ENCODE results near the gene RAB33A. TPM values are rescaled to one million over a fixed set of nuclear protein-coding genes. Genes with fewer than 3 reads are reported as not detected.

RAB33A gene
- total RNA-seq, 3 donors from 2014 or later, result 10.6 to 13.6 (median 11.0) TPM

DNA sequence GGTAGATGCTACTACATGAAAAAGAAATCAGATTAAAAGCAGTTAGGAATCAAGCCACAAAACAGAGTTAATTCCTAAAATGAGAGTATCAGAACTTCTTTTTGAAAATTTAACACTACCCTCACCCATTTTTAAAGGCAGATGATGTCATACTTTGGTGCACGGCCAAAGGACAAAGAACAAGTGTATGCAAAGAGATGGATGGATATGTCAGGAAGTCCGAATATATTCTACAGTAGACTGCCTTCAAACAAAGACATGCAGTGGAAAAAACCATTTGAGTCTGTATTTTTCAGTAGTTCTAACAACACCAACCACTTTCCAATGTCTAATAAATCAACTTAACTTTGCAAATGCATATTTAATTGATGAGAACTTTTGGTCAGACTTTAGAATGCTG is 8.4 kb upstream of the RAB33A start:
- H3K9me3 Mint-ChIP-seq, result no peaks in the 10 kb centered on the region
- no peak for ATAC-seq
- no peaks in the 10 kb centered on the region for H3K36me3 Mint-ChIP-seq (ENCODE audit: insufficient read depth)
- H3K27me3 Mint-ChIP-seq (ENCODE audit: low read depth), result no peaks in the 10 kb centered on the region
- peak overlapping the region; percentile 51 for H3K4me3 Mint-ChIP-seq
- peaks cover 34% of the 10 kb centered on the region for H3K4me1 Mint-ChIP-seq (ENCODE audit: low read depth)
- no peak for DNase-seq

DNA sequence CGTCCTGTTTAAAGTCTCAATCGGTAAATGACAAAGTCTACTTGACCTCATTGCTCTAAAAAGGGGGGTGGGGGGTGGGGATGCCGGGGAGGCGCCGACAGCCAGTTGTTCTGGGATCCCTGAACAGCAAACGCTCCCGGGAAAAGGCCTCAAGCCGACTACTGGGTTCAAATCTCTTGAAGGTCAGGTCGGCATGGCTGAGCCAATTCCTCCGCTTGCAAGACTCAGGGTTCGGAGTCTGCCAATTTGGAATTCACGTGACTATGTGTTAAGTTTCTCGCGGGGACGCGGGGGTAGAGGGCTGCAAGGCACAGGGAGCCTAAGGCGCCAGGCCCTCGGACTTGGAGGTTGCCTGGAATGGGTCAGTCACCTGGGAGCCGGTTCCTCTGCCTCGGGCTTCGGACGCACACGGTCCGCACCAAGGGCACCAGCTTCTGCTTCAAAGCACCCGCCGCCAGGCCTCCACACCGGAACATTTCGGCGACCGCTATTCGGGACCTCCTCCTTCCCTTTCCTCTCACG is 6.5 kb upstream of the RAB33A start:
- H3K4me3 Mint-ChIP-seq, result peak overlapping the region; percentile 95
- no peaks in the 10 kb centered on the region for H3K27me3 Mint-ChIP-seq (ENCODE audit: low read depth)
- ATAC-seq (peak; percentile 19 to 21), DNase-seq (no peak)
- H3K9me3 Mint-ChIP-seq, result no peaks in the 10 kb centered on the region
- H3K4me1 Mint-ChIP-seq (ENCODE audit: low read depth), result peaks cover 23% of the 10 kb centered on the region
- no peaks in the 10 kb centered on the region for H3K36me3 Mint-ChIP-seq (ENCODE audit: insufficient read depth)

DNA sequence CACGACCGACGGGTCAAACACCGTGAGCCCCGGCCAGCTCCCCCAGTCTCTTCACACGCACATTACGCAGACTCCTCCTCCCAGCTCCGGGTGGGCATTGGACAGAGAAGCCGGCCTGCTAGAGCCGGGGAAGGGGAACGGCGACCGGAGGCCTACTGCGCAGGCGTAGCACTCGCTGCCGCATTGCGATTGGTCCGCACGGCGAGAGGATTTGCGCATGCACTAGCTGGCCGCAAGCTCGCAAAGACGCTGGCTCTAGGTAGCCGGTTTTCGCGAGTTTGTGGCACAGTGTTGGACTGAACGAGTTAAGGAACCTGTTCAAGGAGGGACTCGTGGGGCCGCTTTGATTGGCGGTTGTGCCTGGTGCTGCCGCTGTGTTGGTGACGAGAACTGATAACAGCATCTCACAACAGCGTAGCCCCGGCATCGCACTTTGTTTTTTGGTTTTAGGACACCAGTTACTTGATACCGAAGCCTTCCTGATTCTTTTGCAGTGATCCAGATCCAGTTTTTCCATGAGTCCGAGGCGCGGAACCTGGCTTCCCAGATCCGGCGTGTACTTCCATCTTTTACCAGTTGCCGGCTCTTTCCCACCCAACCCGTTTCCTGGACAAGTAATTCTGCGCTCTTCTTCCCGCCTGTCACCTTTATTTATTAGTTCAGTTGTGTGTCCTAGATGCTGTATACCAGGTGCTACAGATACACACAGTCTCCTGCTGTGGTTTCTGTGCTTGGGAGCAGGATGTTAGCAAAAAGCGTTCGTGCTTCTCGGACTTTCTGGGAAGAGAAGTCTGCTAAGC is 5.9 kb upstream of the RAB33A start, which contains the start of gene AIFM1:
Gene AIFM1 (minus strand): TSS at position 139 of the 800 bp plus-strand sequence. CDS start 185 bp downstream, outside the sequence.
- no peaks in the 10 kb centered on the region for H3K27me3 Mint-ChIP-seq (ENCODE audit: low read depth)
- H3K36me3 Mint-ChIP-seq (ENCODE audit: insufficient read depth), result no peaks in the 10 kb centered on the region
- H3K4me3 Mint-ChIP-seq, result peak within 1 kb of the TSS; percentile 95
- ATAC-seq (peak; percentile 93), DNase-seq (peak; percentile 77)
- peaks cover 24% of the 10 kb centered on the region for H3K4me1 Mint-ChIP-seq (ENCODE audit: low read depth)
- H3K9me3 Mint-ChIP-seq, result no peaks in the 10 kb centered on the region

DNA sequence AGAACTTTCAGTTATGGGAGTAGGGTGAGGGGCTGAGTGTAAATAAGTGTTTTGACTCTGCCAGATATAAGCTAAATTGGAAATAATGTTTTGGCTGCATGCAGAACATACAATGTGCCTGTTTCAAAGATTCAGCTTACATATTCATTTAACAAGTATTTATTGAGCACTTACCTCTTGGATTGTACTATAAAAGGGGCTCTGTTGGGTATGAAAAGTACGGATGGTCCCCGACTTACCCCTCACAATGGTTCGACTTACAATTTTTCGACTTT is 5.3 kb upstream of the RAB33A start:
- Mint-ChIP-seq H3K36me3 (ENCODE audit: insufficient read depth) (no peaks in the 10 kb centered on the region), H3K9me3 (no peaks in the 10 kb centered on the region), H3K27me3 (ENCODE audit: low read depth) (no peaks in the 10 kb centered on the region), H3K4me1 (ENCODE audit: low read depth) (peaks cover 24% of the 10 kb centered on the region), H3K4me3 (peak overlapping the region; percentile 95)
- DNase-seq, result no peak
- no peak for ATAC-seq

GRCh38 chrX:130167040-130167439 is 4.7 kb upstream of the RAB33A start:
- Mint-ChIP-seq H3K4me1 (ENCODE audit: low read depth) (peaks cover 24% of the 10 kb centered on the region), H3K4me3 (peak overlapping the region; percentile 95), H3K9me3 (no peaks in the 10 kb centered on the region), H3K27me3 (ENCODE audit: low read depth) (no peaks in the 10 kb centered on the region), H3K36me3 (ENCODE audit: insufficient read depth) (no peaks in the 10 kb centered on the region)
- no peak for ATAC-seq
- no peak for DNase-seq

DNA sequence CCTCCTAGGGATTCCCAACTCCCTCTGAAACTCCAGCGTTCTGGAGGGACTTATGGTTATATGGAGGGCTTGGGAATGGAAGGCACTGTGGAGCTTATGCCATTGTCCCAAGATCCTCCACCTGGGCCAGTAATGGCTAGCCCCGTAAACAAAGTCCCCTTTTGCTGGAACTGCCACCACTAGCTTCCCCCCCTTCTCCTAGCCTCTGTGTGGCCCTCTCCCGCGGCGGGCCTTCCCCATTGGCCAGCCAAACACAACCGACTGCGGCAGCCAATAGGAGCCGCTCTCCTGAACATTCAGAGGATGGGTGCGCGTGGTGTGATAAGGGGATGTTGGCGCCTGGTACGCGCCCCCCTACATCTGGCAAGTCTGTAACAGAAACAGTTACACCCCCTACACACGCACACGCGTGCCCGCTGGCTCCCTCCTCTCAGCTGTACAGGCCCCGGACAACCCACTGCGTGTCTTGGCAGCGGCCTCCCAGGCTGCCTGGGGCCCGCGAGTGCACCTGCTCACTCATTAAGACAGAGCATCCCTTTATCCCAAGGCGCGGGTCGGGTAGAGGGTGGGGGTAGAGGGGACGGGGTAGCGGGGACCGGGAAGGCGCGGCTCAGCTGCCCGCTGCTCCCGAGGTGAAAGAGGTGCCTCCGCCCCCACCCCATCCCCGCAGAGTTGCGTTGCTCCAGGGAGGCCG is 863 bp upstream of the RAB33A start:
- Mint-ChIP-seq H3K9me3 (no peaks in the 10 kb centered on the region), H3K27me3 (ENCODE audit: low read depth) (no peaks in the 10 kb centered on the region), H3K4me1 (ENCODE audit: low read depth) (peaks cover 32% of the 10 kb centered on the region), H3K36me3 (ENCODE audit: insufficient read depth) (no peaks in the 10 kb centered on the region), H3K4me3 (peak overlapping the region; percentile 89)
- DNase-seq, result peak; percentile 45
- ATAC-seq, result peak; percentile 65 to 73

- ATAC-seq, result no peak
- H3K4me1 Mint-ChIP-seq (ENCODE audit: low read depth), result peaks cover 38% of the 10 kb centered on the region
- H3K36me3 Mint-ChIP-seq (ENCODE audit: insufficient read depth), result no peaks in the 10 kb centered on the region
- peak overlapping the region; percentile 89 for H3K4me3 Mint-ChIP-seq
- no peaks in the 10 kb centered on the region for H3K27me3 Mint-ChIP-seq (ENCODE audit: low read depth)
- no peaks in the 10 kb centered on the region for H3K9me3 Mint-ChIP-seq
- DNase-seq, result no peak
Measured at GRCh38 chrX:130172127-130172845, 524 bp downstream of the RAB33A start.

- ATAC-seq (peak; percentile 43 to 52), DNase-seq (no peak)
- Mint-ChIP-seq H3K4me3 (peak overlapping the region; percentile 89), H3K4me1 (ENCODE audit: low read depth) (peaks cover 45% of the 10 kb centered on the region), H3K36me3 (ENCODE audit: insufficient read depth) (peaks cover 4% of the 10 kb centered on the region), H3K27me3 (ENCODE audit: low read depth) (no peaks in the 10 kb centered on the region), H3K9me3 (no peaks in the 10 kb centered on the region)
Measured at GRCh38 chrX:130173190-130173895, 1.6 kb downstream of the RAB33A start.

GRCh38 chrX:130174045-130174704 is 2.4 kb downstream of the RAB33A start:
- H3K9me3 Mint-ChIP-seq, result no peaks in the 10 kb centered on the region
- peaks cover 45% of the 10 kb centered on the region for H3K4me1 Mint-ChIP-seq (ENCODE audit: low read depth)
- no peaks in the 10 kb centered on the region for H3K27me3 Mint-ChIP-seq (ENCODE audit: low read depth)
- peaks cover 4% of the 10 kb centered on the region for H3K36me3 Mint-ChIP-seq (ENCODE audit: insufficient read depth)
- no peak for ATAC-seq
- peak overlapping the region; percentile 89 for H3K4me3 Mint-ChIP-seq
- DNase-seq, result no peak

DNA sequence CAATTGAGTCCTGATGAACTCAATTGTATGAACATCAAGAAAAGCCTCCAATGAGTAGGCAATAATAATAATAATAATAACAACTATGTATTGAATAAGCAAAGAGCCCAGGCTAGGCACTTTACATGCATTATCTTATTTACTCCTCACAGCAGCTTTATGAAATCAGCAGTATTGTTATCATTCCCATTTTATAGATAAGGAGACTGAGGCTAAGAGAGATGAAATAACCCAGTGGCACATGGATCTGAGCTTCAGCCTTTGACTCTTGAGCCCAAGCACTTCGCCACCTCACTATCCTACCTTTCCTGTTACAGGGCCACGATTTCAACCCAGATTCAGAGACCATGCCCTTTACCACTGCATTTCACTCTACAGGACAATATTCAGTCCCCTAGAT is 3.2 kb downstream of the RAB33A start:
- Mint-ChIP-seq H3K4me3 (no peak overlapping the region), H3K27me3 (ENCODE audit: low read depth) (no peaks in the 10 kb centered on the region), H3K4me1 (ENCODE audit: low read depth) (peaks cover 52% of the 10 kb centered on the region), H3K9me3 (no peaks in the 10 kb centered on the region), H3K36me3 (ENCODE audit: insufficient read depth) (peaks cover 7% of the 10 kb centered on the region)
- ATAC-seq, result no peak
- no peak for DNase-seq

DNA sequence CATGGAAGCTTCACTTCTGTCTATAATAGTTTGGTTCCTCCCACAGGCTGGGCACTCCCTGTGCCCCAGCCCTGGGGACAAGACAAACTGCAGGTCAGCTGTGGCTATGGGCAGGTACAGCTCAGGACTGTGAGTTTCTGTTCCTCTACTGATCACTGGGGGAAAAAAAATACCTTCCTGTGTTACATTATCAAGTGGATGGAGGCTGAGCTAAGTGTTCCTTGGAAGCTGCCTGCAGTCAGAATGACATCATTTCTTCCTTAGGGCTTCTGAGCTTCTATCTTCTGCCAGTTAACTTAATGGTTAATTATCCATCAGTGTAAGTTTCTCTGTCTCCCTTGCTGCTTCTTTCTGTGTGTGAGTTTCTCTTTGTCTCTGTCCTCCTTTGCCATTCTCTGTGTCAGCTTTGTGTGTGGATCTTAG is 4.6 kb downstream of the RAB33A start:
- Mint-ChIP-seq H3K36me3 (ENCODE audit: insufficient read depth) (peaks cover 7% of the 10 kb centered on the region), H3K9me3 (no peaks in the 10 kb centered on the region), H3K27me3 (ENCODE audit: low read depth) (no peaks in the 10 kb centered on the region), H3K4me1 (ENCODE audit: low read depth) (peaks cover 52% of the 10 kb centered on the region), H3K4me3 (no peak overlapping the region)
- DNase-seq, result no peak
- ATAC-seq, result no peak

- DNase-seq, result no peak
- no peak overlapping the region for H3K4me3 Mint-ChIP-seq
- H3K9me3 Mint-ChIP-seq, result no peaks in the 10 kb centered on the region
- no peaks in the 10 kb centered on the region for H3K27me3 Mint-ChIP-seq (ENCODE audit: low read depth)
- no peak for ATAC-seq
- H3K4me1 Mint-ChIP-seq (ENCODE audit: low read depth), result peaks cover 52% of the 10 kb centered on the region
- peaks cover 7% of the 10 kb centered on the region for H3K36me3 Mint-ChIP-seq (ENCODE audit: insufficient read depth)
Measured at GRCh38 chrX:130176942-130177341, 5.2 kb downstream of the RAB33A start.

DNA sequence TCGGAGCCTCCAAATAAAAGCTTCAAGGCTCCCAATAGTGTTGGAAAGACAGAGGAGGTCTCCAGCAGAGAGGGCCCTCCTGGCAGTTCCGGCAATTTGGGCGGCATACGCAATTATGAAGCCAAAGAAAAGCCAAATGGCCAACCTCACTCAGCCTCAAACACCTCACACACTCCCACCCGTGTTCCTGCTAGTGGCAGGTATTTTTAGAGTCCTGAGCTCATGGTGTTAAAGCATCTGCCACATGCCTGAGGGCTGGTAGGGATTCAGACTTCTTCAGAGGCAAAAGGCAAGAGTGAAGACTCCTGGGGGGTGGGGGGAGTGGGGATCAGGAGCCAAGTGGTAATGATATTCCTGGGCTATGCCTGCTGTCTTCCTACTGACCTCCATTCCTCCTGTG is 7.4 kb downstream of the RAB33A start:
- DNase-seq, result no peak
- H3K4me3 Mint-ChIP-seq, result no peak overlapping the region
- H3K4me1 Mint-ChIP-seq (ENCODE audit: low read depth), result peaks cover 44% of the 10 kb centered on the region
- H3K9me3 Mint-ChIP-seq, result no peaks in the 10 kb centered on the region
- ATAC-seq, result no peak
- H3K36me3 Mint-ChIP-seq (ENCODE audit: insufficient read depth), result peaks cover 7% of the 10 kb centered on the region
- H3K27me3 Mint-ChIP-seq (ENCODE audit: low read depth), result no peaks in the 10 kb centered on the region
